Activated B cell treated with CpG ODN at 0.5 μM for 24 hours (primary cell): Measurements from ENCODE around the gene FERMT3. TPM values are rescaled to one million over a fixed set of nuclear protein-coding genes. Genes with fewer than 3 reads are reported as not detected.
A peak's percentile ranks its signal among the peaks of the same experiment; 100 is the strongest.

Experiments used
- ATAC-seq: fragments of 200-7000 bp; cut with Tn5 transposase; one replicate; pipeline ENCODE4 v1.10.0; 2021; ENCODE audit warnings: low read depth, mild to moderate bottlenecking, moderate library complexity
- CTCF ChIA-PET: fragments of 350-600 bp; sonication (Branson Sonifier 250); formaldehyde crosslinking; loops from one replicate; lab custom pipeline; 2021; ENCODE audit warnings: antibody characterized with exemption; lab: Charles Lee
- POLR2A ChIA-PET: fragments of 350-600 bp; sonication (Branson Sonifier 250); formaldehyde crosslinking; loops from one replicate; lab custom pipeline; 2021; ENCODE audit warnings: antibody characterized with exemption; lab: Charles Lee
- DNase-seq: peaks from one replicate; pipeline ENCODE4 v3.0.0; 2022
- H3K27ac Mint-ChIP-seq: one replicate; pipeline ENCODE4 v1.8.0; 2020; ENCODE audit warnings: mixed read lengths
- H3K27me3 Mint-ChIP-seq: one replicate; pipeline ENCODE4 v1.8.0; 2021; ENCODE audit warnings: mixed read lengths
- H3K36me3 Mint-ChIP-seq: one replicate; pipeline ENCODE4 v1.8.0; 2021; ENCODE audit warnings: low read depth, mixed read lengths
- H3K4me1 Mint-ChIP-seq: one replicate; pipeline ENCODE4 v1.8.0; 2021; ENCODE audit warnings: mixed read lengths
- H3K4me3 Mint-ChIP-seq: one replicate; pipeline ENCODE4 v1.8.0; 2020; ENCODE audit warnings: mild to moderate bottlenecking, mixed read lengths
- H3K9me3 Mint-ChIP-seq: one replicate; pipeline ENCODE4 v1.8.0; 2020; ENCODE audit warnings: mixed read lengths
- intact Hi-C: fragments of 100-400 bp; cut with micrococcal nuclease; formaldehyde crosslinking; loops from one replicate; pipeline ENCODE4 v1.15.1; 2024
- total RNA-seq: library from RNA; stranded (reverse); gene quantifications from 2 replicates; pipeline ENCODE4 v1.2.3, GENCODE V29; 2022
- TF ChIP-seq, protein P1 (sequence below): fragments of 200-600 bp; IDR thresholded peaks from one replicate; pipeline ENCODE4 v1.8.0; 2022; ENCODE audit warnings: antibody characterized with exemption, mild to moderate bottlenecking

FERMT3 gene
- total RNA-seq, 1 donor from 2014 or later = 169 TPM

DNA sequence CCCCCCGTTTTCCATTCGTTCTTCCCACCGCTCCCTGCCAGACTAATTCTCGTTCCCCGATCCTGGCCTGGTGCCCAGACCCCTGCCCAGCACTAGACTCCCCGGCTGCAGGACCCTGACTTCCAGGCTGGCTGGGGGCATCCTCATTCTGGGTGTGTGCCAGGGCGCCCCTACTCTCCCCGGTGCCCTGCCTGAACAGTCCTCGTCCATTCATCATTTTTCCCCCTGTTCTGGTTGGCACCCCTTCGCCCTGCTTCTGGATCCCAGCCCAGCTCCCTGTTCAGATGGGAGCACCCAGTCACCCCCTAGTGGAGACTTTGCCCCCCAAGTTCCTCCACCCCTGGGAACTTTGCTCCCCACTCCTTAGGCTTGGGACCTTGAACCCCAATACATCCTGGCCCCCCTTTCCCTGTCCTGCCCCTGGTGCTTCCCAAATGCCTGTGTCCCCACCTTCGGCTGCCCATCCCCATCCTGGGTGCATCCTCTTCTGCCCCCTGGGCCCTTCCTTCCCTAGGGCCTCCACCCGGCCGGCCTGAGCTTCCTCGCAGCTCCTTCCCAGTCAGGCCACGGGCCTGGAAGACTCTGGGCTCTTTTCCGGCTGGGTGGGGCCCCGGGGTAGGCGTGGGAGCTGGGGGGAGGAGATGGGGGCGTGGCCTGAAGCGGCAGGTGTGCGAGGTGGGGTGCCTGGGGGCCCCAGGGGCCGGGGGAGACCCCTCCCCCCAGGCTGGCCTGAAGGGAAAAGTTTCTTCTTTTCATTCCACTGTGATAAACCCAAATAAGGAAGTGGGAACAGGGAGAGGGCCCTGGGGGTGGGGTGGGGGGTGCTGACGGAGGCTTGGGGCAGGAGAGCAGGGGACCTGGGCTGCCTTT, 45.7 kb downstream of the FERMT3 start:
- no peak for ATAC-seq
- ChIA-PET CTCF (interaction anchor here (0.7 to 2.9 kb wide), 8 partner anchors 15 to 67 kb away, joined by 3 to 13 read pairs (median 3); partner anchors contain the start of gene ESRRA), POLR2A (interaction anchor here (0.7 to 2.8 kb wide), 6 partner anchors 10 to 47 kb away, joined by 3 to 15 read pairs (median 6); partner anchors contain the start of gene FKBP2)
- Mint-ChIP-seq H3K36me3 (peaks cover 4% of the 10 kb centered on the region), H3K27me3 (no peaks in the 10 kb centered on the region), H3K4me1 (peaks cover 17% of the 10 kb centered on the region), H3K27ac (peak overlapping the region; percentile 25), H3K4me3 (peak overlapping the region; percentile 85), H3K9me3 (no peaks in the 10 kb centered on the region)
- TF ChIP-seq, protein P1, sequence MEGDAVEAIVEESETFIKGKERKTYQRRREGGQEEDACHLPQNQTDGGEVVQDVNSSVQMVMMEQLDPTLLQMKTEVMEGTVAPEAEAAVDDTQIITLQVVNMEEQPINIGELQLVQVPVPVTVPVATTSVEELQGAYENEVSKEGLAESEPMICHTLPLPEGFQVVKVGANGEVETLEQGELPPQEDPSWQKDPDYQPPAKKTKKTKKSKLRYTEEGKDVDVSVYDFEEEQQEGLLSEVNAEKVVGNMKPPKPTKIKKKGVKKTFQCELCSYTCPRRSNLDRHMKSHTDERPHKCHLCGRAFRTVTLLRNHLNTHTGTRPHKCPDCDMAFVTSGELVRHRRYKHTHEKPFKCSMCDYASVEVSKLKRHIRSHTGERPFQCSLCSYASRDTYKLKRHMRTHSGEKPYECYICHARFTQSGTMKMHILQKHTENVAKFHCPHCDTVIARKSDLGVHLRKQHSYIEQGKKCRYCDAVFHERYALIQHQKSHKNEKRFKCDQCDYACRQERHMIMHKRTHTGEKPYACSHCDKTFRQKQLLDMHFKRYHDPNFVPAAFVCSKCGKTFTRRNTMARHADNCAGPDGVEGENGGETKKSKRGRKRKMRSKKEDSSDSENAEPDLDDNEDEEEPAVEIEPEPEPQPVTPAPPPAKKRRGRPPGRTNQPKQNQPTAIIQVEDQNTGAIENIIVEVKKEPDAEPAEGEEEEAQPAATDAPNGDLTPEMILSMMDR = no peak
- DNase-seq = no peak
- intact Hi-C loops = no loop called here

DNA sequence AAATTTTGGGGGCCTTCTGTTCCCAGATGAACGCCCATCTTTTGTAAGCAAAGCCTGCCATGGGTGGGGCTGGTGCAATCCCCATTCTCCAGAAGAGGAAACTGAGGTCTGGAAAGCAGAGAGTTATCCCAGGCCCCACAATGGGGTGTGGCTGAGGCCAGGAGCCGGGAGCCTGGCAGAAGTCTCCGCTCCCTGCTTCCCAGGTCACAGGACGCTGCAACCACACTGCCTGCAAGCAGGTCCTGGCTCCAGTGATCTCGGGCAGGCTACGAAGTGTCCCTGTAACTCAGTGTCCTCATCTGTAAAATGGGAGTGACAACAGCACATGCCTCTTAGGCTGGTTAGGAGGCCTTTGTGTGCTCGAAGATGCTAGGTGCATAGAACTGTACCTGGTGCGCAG, 46.5 kb downstream of the FERMT3 start:
- ChIA-PET CTCF (interaction anchor here (2.1 to 2.4 kb wide), 2 partner anchors 16 to 48 kb away, joined by 9 to 13 read pairs; no protein-coding TSS in a partner anchor), POLR2A (interaction anchor here (1.3 to 1.9 kb wide), 3 partner anchors 12 to 48 kb away, joined by 6 to 9 read pairs (median 8); partner anchors contain the start of gene FKBP2)
- Mint-ChIP-seq H3K36me3 (peaks cover 4% of the 10 kb centered on the region), H3K27me3 (no peaks in the 10 kb centered on the region), H3K4me1 (peaks cover 13% of the 10 kb centered on the region), H3K9me3 (no peaks in the 10 kb centered on the region), H3K27ac (no peak overlapping the region), H3K4me3 (peak overlapping the region; percentile 28)
- intact Hi-C loops = no loop called here
- no peak for ATAC-seq
- no peak for DNase-seq
- TF ChIP-seq, protein P1 = no peak

GRCh38 chr11:64253481-64253880, 47.0 kb downstream of the FERMT3 start:
- ATAC-seq (no peak), DNase-seq (no peak)
- CTCF ChIA-PET = no interaction called here
- peaks cover 4% of the 10 kb centered on the region for H3K36me3 Mint-ChIP-seq
- POLR2A ChIA-PET = interaction anchor here (0.9 to 1.9 kb wide), 2 partner anchors 16 to 48 kb away, joined by 3 to 6 read pairs; no protein-coding TSS in a partner anchor
- TF ChIP-seq, protein P1 = no peak
- H3K4me3 Mint-ChIP-seq = no peak overlapping the region
- H3K9me3 Mint-ChIP-seq = no peaks in the 10 kb centered on the region
- H3K27me3 Mint-ChIP-seq = no peaks in the 10 kb centered on the region
- intact Hi-C loops = no loop called here
- H3K27ac Mint-ChIP-seq = no peak overlapping the region
- H3K4me1 Mint-ChIP-seq = peaks cover 13% of the 10 kb centered on the region

GRCh38 chr11:64254326-64254725, 47.8 kb downstream of the FERMT3 start:
- TF ChIP-seq, protein P1 = no peak
- Mint-ChIP-seq H3K27ac (no peak overlapping the region), H3K9me3 (no peaks in the 10 kb centered on the region), H3K4me3 (no peak overlapping the region), H3K4me1 (peaks cover 14% of the 10 kb centered on the region), H3K27me3 (no peaks in the 10 kb centered on the region), H3K36me3 (peaks cover 5% of the 10 kb centered on the region)
- ATAC-seq (no peak), DNase-seq (no peak)
- POLR2A ChIA-PET = interaction anchor here (0.5 to 1.9 kb wide), 3 partner anchors 15 to 483 kb away, joined by 3 to 6 read pairs (median 6); no protein-coding TSS in a partner anchor
- intact Hi-C loops = no loop called here
- CTCF ChIA-PET = no interaction called here
